GM18520 (cell line): ENCODE results near the gene IFT22.
"Not testable (repeated sequence)": the region's sequence is repeated elsewhere in the genome, so short reads cannot be mapped to it uniquely, and the experiment has no call there.

Experiments
- ATAC-seq: cut with Tn5 transposase; IDR thresholded peaks from one replicate; pipeline ENCODE4 v1.9.1; 2021; ENCODE audit not compliant: unreplicated experiment

The IFT22 gene

DNA sequence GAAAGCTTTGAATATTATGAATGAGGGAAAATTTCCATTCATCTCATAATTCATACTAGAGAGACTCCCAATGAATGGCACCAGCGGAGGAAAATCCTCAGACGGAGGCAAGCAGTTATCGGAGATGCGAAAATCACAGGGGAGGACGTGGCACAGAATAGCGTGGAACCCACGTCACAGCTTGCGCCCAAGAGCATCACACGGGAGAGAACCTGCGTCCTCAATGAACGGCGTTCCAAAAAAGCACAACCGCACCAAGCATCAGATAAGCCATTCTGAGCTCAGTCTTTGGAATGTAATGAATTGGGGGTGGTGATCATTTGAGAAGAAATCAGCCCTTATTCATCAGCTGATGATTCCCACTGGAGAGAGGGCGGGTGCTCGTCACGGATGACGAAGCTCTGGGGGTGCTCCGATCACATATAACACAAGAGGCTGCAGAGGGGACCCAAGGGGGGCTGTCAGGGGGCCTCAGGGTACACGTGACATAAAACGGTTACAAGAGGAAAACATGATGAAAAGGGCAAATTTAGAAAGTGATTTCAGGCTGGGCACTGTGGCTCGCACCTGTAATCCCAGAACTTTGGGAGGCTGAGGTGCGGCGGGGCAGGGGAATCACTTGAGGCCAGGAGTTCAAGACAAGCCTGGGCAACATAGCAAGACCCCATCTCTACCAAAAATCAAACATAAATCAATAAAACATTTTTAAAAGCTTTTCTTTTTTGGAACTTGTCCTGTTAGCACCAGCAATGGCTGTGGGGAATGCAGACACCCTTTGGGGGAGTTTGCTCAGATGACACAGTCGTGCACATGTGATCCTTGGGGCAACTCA, 42.9 kb downstream of the IFT22 start:
- ATAC-seq = no peak

DNA sequence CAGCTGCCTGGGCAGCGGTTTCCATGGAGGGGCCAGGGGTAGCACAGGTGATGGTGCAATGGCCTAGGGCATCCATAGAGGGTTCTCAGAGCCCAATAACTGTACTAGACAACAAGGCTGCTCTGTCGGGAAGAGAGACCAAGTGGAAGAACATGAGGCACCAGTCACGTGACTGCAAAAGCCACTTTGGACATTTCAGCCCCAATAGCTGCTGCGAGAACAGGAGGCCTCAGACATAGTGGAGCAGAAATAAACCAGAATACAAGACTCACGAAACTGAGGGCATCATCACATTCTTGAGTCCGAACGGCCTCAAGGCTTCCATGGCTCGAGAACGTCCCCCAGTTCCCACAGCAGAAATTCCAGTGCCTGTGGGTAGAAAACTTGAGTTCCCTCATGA, 44.5 kb downstream of the IFT22 start:
- ATAC-seq = no peak

DNA sequence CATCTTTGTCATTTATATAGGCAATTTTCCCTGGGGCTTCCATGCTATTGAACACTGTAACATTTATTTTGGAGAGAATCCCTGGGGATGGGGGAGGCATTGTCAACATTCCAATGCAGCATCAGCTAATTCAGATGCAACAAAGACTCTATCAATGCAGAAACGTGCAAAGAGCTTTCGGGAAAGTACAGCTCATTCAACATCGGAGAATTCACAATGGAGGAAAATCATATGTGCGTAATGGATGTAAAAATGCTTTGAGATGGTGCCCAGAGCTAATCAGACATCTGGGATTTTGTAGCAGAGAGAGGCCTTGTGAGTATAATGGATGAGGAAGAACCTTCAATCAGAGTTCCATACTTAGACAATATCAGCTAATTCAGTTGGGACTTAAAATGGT, 48.4 kb downstream of the IFT22 start:
- ATAC-seq = no peak

DNA sequence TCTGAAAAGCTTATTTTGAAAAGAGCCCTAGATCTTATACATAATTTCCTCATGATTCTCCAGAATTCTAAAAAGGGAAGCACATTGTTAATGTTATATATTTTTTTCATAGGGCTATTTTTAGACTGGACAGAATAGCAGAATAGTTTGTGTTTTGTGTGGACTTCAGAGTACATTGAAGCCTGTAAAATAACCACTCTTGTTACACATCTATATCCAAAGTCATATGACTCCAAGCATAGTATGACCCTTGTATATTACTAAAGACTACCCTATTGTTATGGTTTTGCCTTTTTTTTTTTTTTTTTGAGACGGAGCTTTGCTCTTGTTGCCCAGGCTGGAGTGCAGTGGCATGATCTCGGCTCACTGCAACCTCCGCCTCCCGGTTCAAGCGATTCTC, 50.6 kb downstream of the IFT22 start:
- no peak for ATAC-seq

DNA sequence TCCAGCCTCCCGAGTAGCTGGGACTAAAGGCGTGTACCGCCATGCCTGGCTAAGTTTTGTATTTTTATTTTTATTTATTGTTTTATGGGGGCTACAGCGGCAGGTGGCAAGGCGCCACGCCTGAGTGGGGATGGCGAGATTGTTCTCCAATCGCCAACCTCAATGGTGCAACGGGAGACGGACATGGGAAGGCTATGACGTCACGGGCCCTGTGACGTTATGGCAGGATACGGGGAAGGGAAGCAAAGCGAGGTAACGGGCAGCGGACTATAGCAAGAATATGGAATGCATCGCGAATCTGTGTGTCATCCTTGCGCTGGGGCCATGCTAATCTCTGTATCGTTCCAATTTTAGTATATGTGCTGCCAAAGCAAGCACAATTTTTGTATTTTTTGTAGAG, 51.9 kb downstream of the IFT22 start:
- ATAC-seq = no peak

DNA sequence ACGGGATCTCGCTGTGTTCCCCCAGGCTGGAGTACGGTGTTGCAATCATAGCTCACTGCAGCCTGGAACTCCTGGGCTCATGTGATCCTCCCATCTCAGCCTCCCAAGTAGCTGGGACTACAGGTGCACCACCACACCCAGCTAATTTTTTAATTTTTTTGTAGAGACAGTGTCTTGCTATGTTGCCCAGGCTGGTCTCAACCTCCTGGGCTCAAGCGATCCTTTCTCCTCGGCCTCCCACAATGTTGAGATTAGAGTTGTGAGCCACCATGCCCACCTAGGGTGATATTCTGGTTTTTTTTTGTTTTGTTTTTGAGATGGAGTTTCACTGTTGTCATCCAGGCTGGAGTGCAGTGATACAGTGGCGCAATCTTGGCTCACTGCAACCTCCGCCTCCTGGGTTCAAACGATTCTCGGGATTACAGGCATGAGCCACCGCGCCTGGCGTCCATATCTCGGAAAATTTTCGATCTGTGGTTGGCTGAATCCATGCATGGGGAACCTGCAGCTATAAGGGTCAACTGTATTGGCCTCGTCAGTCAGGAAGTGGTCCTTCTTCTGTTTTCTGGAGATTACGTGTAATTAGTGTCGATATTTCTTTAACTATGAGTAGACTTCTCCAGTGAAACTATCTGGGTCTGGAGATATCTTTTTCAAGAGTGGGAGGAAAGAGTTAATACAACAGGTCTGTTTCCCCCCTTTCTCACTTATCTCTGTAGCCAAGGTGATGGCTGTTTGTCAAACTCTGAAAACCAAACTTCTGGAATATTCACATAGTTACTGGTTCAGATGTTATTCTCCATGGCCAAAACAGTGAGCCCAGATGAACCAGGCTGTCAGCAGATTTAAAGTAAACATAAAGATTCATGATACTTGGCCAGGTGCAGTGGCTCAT, 55.7 kb downstream of the IFT22 start:
- no peak for ATAC-seq

DNA sequence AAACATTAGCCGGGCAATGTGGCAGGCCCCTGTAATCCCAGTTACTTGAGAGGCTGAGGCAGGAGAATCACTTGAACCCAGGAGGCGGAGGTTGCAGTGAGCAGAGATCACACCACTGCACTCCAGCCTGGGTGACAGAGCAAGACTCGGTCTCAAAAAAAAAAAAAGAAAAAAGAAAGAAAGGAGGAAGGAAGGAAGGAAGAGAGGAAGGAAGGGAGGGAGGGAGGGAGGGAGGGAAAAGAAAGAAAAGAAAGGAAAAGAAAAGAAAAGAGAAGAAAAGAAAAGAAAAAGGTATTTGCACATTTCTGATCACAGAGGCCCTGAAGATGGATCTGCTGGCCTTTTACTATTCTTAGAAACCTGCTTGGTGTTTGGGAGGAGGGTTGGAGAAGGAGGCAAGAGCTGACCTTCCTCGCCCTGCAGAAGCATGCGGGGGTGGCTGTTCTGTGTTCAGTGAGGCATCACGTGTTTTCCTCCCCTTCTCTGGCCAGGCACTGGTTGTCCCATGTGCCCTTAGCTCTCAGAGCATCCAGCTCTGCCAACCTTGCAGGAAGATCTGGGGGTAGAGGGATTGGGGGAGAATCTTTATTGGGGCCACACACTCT, 57.4 kb downstream of the IFT22 start:
- ATAC-seq = not testable (repeated sequence)
